ENCODE results near the gene USH1C.

Gene USH1C

DNA sequence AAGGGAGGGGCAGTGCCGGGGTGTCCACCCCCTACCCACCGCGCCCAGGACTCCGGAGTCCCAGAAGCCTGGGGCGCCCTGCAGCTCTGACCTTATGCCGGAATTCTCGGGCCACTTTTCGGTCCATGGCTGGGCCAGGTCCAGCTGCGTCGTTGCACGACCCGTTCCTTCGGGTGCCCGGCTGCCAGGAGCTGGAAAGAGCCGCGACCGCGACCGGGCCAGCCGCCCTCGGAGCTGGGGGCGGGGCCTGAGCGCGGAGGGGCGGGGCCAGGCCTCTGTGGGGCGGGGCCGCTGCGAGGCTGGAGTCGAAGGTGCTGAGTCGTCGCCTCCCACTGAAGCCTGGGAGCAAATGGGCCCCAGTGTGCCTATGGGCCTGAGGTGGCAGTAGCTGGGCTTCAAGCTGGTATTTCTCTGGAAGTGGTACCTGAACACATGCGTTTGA lies at the start of gene USH1C:
TSS of gene USH1C (minus strand) at position 236 of the 442 bp plus-strand sequence. CDS start at position 127, 109 bp downstream.
- DNase-seq (ENCODE audit: low read depth in 2 of 2), result peak; percentile 14 to 26

- no peak for DNase-seq (ENCODE audit: low read depth in 2 of 2)
Observed at GRCh38 chr11:17593466-17594245, 49.4 kb upstream of the USH1C start.

DNA sequence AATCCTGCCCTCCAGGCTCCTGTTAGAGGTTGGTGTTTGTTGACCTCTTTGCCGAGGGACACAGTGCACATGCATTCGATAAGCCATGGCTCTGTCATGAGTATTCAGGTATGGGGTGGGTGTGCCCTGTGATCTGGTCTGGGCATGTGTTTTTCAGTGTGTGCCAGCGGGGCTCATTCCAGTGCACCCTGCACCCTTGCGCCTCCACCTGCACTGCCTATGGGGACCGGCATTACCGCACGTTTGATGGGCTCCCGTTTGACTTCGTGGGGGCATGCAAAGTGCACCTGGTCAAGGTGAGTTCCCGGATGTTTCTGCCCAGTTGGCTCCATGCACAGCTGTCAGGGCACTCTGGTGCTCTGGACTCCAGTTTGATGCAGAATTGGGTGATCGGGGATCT lies 47.1 kb upstream of the USH1C start:
- DNase-seq (ENCODE audit: low read depth in 2 of 2), result no peak

DNA sequence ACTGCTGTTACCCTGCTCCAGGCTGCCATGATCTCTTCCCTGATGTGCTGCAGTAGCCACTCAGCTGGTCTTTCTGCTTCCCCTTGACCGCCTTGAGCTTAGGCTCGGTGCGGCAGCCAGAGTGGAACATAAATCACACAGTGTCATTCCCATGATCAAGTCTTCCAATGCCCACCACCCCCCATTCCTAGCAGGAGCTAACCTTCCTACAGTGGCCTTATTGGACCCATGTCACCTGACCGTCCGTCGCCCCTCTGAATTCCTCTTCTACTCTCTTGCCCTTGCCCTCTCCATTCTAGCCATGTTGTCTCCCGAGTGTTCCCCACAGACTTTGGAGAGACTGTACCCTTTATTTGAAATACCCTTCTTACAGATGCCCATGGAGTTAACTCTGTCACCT lies 46.2 kb upstream of the USH1C start:
- no peak for DNase-seq (ENCODE audit: low read depth in 2 of 2)

GRCh38 chr11:17588721-17589120 lies 44.5 kb upstream of the USH1C start:
- no peak for DNase-seq (ENCODE audit: low read depth in 2 of 2)

- DNase-seq (ENCODE audit: low read depth in 2 of 2), result no peak
Observed at GRCh38 chr11:17588166-17588565, 44.0 kb upstream of the USH1C start.

DNA sequence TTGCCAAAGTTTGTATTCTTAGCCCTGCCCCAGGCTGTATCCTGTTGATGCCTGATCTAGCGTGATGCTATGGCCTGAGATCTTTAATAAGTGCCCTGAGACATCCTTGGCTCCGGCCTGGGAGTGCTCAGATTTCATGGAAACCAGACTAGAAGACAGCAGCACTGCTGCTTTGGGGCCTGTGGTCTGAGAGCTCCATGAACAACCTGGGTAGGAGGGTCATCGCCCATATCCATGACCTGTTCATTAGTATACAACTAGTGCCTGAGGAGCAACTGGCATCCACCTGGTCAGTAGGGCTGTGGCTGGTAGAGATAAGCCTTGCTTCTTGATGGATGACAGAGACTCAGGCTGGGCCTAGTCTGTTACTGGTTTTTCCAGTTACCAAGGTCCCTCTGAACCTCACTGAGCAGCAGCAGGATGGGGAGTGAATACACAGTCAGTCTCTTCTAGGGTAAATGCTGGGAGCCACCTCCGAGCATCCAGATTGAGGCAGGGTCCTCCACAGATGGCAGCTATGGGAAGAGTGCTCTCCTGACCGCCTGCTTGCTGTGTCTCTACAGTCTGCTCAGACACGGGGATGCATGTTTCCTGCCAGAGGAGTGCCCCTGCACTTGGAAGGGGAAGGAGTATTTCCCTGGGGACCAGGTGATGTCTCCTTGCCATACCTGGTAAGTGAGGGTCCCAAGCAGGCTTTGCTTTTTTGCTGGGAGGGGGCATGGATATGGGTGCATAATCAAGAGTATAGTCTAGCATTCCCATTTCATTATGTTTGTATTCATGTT lies 41.9 kb upstream of the USH1C start:
- no peak for DNase-seq (ENCODE audit: low read depth in 2 of 2)

DNA sequence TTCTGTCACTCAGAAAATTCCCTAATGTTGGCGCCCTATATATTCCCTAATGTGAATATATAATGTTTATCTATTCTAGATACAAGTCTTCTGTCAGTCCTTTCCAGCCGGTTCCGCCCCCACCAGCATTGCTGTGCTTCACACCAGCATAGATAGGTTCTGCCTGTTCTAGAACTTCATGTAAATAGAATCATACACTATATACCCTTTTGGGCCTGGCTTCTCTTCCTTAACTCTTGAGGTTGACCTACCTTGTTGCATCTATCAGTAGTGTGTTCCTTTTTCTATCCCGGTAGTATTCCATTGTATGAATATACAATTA lies 37.5 kb upstream of the USH1C start:
- DNase-seq (ENCODE audit: low read depth in 2 of 2), result no peak

- no peak for DNase-seq (ENCODE audit: low read depth in 2 of 2)
Observed at GRCh38 chr11:17581036-17581731, 37.0 kb upstream of the USH1C start.

DNA sequence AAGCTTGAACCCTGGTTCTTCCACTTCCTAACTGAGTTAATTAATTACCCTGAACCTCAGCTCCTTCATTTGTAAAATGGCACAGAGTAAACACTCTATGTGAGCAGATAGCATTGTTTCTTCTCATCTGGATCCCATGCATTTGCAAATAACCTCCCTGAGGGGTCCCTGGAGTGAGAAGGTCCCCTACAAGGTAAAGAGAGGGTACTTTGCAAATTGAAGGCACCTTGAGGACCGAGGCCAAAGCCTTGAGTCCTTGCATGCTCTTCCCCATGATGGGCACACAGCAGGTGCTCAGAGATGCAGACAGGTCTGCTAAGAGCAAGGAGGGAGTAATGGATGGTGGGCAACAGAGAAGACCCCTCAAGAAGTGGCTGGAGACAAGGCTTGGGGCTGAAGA lies 36.1 kb upstream of the USH1C start:
- DNase-seq (ENCODE audit: low read depth in 2 of 2), result no peak

- no peak for DNase-seq (ENCODE audit: low read depth in 2 of 2)
Observed at GRCh38 chr11:17579451-17579850, 35.2 kb upstream of the USH1C start.

- DNase-seq (ENCODE audit: low read depth in 2 of 2), result no peak
Observed at GRCh38 chr11:17578958-17579357, 34.7 kb upstream of the USH1C start.

- no peak for DNase-seq (ENCODE audit: low read depth in 2 of 2)
Observed at GRCh38 chr11:17578296-17578695, 34.1 kb upstream of the USH1C start.

DNA sequence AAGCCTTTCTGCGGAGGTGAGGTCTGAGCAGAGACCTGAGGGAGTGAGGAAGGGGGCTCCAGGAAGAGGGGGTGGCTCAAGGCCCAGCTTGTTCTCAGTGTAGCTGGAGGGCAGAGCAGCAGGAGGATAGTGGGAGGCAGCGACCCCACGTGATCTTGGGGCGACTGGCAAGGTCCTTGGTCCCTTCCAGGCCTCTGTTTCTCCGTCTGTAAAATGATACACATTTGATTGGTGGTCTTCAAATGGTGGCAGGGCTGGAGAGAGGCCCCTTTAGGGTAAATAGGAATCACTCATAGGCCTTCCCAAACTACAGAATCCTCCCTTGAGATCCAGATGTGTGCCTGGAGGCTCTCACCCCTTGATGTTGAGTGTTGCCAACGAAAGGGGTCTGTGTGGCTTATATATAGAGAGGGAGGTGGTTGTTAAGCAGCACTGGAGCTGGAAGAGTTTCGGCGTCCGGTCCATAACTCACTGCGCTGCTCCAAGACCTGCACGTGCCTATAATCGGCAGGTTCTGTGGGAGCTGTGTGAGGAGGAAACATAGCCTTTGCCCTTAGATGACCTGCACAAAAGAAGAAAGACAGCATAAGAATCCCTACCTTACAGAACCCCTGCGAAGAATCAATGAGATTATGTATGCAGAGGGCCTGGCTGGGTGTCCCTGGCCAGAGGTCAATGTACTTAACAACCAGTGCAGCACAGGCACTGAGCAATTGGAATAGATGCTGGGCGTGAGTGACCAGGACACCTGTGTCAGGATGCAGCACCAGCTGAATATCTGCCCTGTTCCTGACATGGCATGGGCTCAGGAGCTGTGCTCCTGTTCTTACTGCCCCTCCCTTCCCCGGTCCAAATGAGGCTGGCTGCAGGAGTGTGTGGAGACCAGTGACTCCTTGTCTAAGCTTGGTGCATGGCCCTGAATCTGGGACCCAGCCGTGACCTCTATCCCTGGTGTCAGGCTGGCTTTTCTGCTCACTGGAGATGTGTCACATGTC lies 31.5 kb upstream of the USH1C start:
- no peak for DNase-seq (ENCODE audit: low read depth in 2 of 2)

- DNase-seq (ENCODE audit: low read depth in 2 of 2), result no peak
Observed at GRCh38 chr11:17574141-17575091, 30.2 kb upstream of the USH1C start.

GRCh38 chr11:17573526-17573925 lies 29.3 kb upstream of the USH1C start:
- no peak for DNase-seq (ENCODE audit: low read depth in 2 of 2)

GRCh38 chr11:17572791-17573460 lies 28.7 kb upstream of the USH1C start:
- no peak for DNase-seq (ENCODE audit: low read depth in 2 of 2)

DNA sequence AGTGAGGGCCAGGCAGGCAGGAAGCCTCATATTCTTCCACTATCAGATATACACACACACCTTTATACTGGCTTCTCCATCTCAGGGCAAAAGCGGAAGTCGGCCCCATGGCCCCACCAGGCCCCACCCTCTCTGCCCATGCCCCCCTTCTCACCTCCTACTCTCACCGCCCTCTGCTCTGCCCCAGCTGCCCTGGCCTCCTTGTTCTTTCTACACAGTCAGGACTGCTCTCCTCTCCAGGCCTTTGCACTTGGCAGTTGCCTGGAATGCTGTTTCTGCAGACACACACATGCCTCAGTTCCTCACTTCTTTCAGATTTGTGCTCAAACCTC lies 28.1 kb upstream of the USH1C start:
- DNase-seq (ENCODE audit: low read depth in 2 of 2), result no peak

DNA sequence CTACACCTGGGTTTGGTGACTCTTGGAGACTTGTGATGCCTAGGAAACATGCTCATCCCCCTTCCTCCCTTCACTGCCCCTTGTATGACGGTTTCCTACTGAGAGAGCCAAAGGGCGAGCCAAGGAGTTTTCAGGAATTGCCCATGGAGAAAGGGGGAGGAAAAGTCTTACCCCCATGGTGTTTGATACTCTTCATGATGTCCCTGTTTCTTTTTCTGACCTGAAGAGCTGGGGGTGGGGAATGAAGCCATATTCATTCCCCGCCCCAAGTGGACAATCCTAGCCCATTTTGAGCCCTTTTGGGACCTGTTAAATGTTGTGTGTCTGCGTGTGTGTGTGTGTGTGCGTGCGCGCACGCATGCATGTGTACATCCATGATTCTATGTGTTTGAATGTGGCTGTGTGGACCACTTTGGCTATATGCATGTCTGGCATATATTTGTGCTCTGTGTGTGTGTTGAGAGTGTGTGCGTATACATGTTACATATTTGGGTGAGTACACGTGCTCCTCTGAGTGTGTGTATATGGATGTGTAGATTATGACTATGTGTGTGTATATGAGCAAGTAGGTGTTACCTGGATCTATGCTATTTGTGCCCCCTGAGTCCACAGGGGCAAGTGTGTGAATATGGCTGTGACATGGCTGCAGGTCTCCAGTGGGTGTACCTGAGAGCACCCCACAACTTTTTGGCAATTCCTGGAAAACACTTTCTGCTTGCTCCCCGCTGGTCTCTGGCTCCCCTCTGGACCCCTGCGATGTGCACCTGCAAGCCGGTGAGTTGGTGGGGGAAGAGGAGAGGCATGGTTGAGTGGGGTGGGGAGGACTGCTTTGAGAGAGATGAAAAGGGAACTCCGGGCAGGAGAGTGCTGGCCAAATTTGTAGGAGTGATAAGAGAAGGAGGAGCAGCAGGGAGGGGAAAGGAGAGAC lies 27.5 kb upstream of the USH1C start:
- DNase-seq (ENCODE audit: low read depth in 2 of 2), result no peak
